Upper lobe of right lung (tissue), 1 donor: Measurements from ENCODE around the gene MAD2L2. TPM values are rescaled to one million over a fixed set of nuclear protein-coding genes. Genes with fewer than 3 reads are reported as not detected.

Experiments
- ATAC-seq: fragments of 200-7000 bp; cut with Tn5 transposase; one replicate; pipeline ENCODE4 v1.9.1; 2020; ENCODE audit warnings: mild to moderate bottlenecking, moderate library complexity
- DNase-seq: peaks from one replicate; pipeline ENCODE4 v3.0.0-alpha.2; 2020
- H3K27ac ChIP-seq: fragments of 200-600 bp; one replicate; pipeline ENCODE4 v1.8.0; 2022
- H3K27me3 ChIP-seq: fragments of 200-600 bp; one replicate; pipeline ENCODE4 v1.8.0; 2022; ENCODE audit warnings: mild to moderate bottlenecking
- H3K36me3 ChIP-seq: fragments of 200-600 bp; one replicate; pipeline ENCODE4 v1.8.0; 2022
- H3K4me1 ChIP-seq: fragments of 200-600 bp; one replicate; pipeline ENCODE4 v1.8.0; 2022
- H3K4me3 ChIP-seq: fragments of 200-600 bp; one replicate; pipeline ENCODE4 v1.8.0; 2022; ENCODE audit warnings: mild to moderate bottlenecking
- H3K9me3 ChIP-seq: fragments of 200-600 bp; one replicate; pipeline ENCODE4 v1.8.0; 2022
- intact Hi-C: fragments of 100-400 bp; cut with DNase I; formaldehyde crosslinking; loops from one replicate; pipeline ENCODE4 v1.11.0; 2022
- total RNA-seq: library from RNA; stranded (reverse); fragmentation: NEBNext Ultra II Directional; extraction: Animal tissue kit (Norgen Biotek cat#: 25700); gene quantifications from one replicate; pipeline ENCODE4 v1.2.1, GENCODE V29; 2021
- TF ChIP-seq, protein P1 (sequence below): fragments of 200-600 bp; IDR thresholded peaks from one replicate; pipeline ENCODE4 v1.8.0; 2022; ENCODE audit warnings: antibody characterized with exemption
- donor health status: DM: no; HTN: yes; CAD: no; lungs with severe emphysema.

The MAD2L2 gene
- total RNA-seq, 1 donor from 2014 or later, result 23.5 TPM

DNA sequence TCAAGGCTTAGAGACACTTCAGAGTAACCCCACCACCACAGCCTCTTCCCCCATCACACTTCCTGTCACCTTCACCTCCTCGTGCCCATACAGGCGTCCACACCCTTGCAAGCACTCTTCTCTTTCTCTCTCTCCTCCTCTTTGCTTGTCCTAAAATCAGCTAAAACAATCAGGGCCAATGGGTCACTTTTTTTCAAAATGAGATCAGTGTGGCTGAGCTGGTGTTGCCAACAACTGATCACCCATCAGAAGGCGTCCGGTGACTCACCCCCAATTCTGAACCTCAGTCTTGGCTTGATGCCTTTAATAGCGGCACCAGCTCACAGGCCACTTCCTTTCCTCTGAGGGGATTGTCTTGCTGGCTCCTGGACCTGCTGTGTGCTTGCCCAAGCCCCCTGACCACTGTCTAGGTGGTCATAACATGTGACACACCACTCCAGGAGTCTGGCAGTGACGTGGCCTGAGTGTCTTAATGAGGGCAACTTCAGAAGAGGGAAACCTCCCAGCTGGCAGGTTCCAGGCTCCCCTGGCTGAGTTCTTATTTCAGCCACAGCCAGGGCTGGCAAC is 12.2 kb upstream of the MAD2L2 start:
- TF ChIP-seq, protein P1, sequence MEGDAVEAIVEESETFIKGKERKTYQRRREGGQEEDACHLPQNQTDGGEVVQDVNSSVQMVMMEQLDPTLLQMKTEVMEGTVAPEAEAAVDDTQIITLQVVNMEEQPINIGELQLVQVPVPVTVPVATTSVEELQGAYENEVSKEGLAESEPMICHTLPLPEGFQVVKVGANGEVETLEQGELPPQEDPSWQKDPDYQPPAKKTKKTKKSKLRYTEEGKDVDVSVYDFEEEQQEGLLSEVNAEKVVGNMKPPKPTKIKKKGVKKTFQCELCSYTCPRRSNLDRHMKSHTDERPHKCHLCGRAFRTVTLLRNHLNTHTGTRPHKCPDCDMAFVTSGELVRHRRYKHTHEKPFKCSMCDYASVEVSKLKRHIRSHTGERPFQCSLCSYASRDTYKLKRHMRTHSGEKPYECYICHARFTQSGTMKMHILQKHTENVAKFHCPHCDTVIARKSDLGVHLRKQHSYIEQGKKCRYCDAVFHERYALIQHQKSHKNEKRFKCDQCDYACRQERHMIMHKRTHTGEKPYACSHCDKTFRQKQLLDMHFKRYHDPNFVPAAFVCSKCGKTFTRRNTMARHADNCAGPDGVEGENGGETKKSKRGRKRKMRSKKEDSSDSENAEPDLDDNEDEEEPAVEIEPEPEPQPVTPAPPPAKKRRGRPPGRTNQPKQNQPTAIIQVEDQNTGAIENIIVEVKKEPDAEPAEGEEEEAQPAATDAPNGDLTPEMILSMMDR, result no peak
- no peaks in the 10 kb centered on the region for H3K9me3 ChIP-seq
- H3K4me1 ChIP-seq, result peaks cover 9% of the 10 kb centered on the region
- H3K27ac ChIP-seq, result no peak overlapping the region
- DNase-seq (no peak), ATAC-seq (peak; percentile 50)
- no peaks in the 10 kb centered on the region for H3K36me3 ChIP-seq
- no peak overlapping the region for H3K4me3 ChIP-seq
- H3K27me3 ChIP-seq, result peaks cover 56% of the 10 kb centered on the region
- intact Hi-C loops, result no loop called here

DNA sequence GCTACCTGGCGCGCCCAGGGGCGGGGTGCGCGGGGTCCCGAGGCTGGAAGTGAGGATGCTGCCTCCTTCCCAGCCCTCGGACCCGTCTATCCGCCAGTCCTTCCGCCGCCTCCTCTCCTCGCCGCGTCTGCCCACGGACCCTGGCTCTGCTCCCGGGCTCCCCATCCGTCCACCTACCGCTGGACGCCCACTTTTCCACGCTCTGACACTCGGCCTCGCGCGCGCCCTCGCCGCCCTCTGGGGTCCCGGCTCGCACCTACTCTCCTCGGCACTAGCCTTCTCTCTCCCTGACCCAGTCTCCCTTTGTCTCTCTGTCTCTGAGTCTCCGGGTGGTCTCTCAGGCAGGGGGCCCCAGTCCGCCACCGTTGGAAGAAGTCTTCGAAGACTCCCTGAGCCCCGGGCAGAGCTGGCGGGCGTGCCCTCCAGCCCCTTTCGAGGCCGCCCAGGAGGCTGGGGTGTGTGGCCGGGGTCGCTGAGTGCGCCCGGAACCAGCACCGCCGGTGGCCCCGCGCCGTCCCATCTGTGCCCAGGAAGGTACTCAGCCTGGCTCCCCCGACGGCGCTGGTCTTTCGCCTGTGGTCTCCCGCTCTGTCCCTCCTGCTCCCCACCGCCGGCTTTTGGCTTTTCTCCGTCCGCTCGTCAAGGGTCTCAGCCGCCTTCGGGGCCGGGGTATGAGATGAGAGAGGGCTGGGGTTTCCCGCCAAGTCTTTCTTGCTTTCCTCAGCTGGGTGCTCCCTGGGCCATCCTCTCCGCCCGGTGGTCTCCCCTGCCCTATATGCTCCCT is 11.2 kb upstream of the MAD2L2 start:
- Histone ChIP-seq H3K4me3 (no peak overlapping the region), H3K36me3 (no peaks in the 10 kb centered on the region), H3K27ac (no peak overlapping the region), H3K9me3 (no peaks in the 10 kb centered on the region), H3K4me1 (peaks cover 9% of the 10 kb centered on the region), H3K27me3 (peaks cover 56% of the 10 kb centered on the region)
- no peak for ATAC-seq
- DNase-seq, result no peak
- TF ChIP-seq, protein P1, result no peak
- intact Hi-C loops, result no loop called here

- intact Hi-C loops, result no loop called here
- no peaks in the 10 kb centered on the region for H3K36me3 ChIP-seq
- H3K27me3 ChIP-seq, result peaks cover 56% of the 10 kb centered on the region
- peak within 1 kb of the TSS; percentile 32 for H3K4me3 ChIP-seq
- peak; percentile 6 for ATAC-seq
- H3K4me1 ChIP-seq, result peaks cover 9% of the 10 kb centered on the region
- H3K9me3 ChIP-seq, result no peaks in the 10 kb centered on the region
- H3K27ac ChIP-seq, result no peak within 1 kb of the TSS
- DNase-seq, result no peak
- TF ChIP-seq, protein P1, result no peak
Observed at GRCh38 chr1:11691302-11691914, 10.5 kb upstream of the MAD2L2 start, which contains the start of gene DRAXIN. TSS of gene DRAXIN (plus strand) at chr1:11691710. CDS start at chr1:11706259, 14,549 bp downstream.

GRCh38 chr1:11690397-11691301 is 9.7 kb upstream of the MAD2L2 start:
- peaks cover 9% of the 10 kb centered on the region for H3K4me1 ChIP-seq
- peak; percentile 33 for ATAC-seq
- H3K9me3 ChIP-seq, result no peaks in the 10 kb centered on the region
- no peak for DNase-seq
- peaks cover 56% of the 10 kb centered on the region for H3K27me3 ChIP-seq
- no peak overlapping the region for H3K27ac ChIP-seq
- intact Hi-C loops, result no loop called here
- H3K36me3 ChIP-seq, result no peaks in the 10 kb centered on the region
- H3K4me3 ChIP-seq, result peak overlapping the region; percentile 32
- TF ChIP-seq, protein P1, result no peak

- peaks cover 9% of the 10 kb centered on the region for H3K4me1 ChIP-seq
- no peaks in the 10 kb centered on the region for H3K9me3 ChIP-seq
- no peak overlapping the region for H3K27ac ChIP-seq
- no peak for ATAC-seq
- intact Hi-C loops, result no loop called here
- H3K27me3 ChIP-seq, result peaks cover 50% of the 10 kb centered on the region
- TF ChIP-seq, protein P1, result no peak
- no peak overlapping the region for H3K4me3 ChIP-seq
- no peak for DNase-seq
- no peaks in the 10 kb centered on the region for H3K36me3 ChIP-seq
Observed at GRCh38 chr1:11688506-11688905, 7.6 kb upstream of the MAD2L2 start.
